Hippocampal formation (tissue), 2 donors: ENCODE measurements around the gene CEP170B.
"Not testable (repeated sequence)": the region's sequence is repeated elsewhere in the genome, so short reads cannot be mapped to it uniquely, and the experiment has no call there.

Experiments
- DNase-seq, 2 donors: peaks; one replicate each; lab custom pipeline; 2025; lab: John Stamatoyannopoulos, UW

Gene CEP170B

GRCh38 chr14:104844306-104845032 is 20.6 kb upstream of the CEP170B start:
- no peak for DNase-seq

- no peak for DNase-seq
Measured at GRCh38 chr14:104845033-104845666, 19.9 kb upstream of the CEP170B start.

GRCh38 chr14:104845834-104846441 is 19.1 kb upstream of the CEP170B start:
- no peak for DNase-seq

- no peak for DNase-seq
Measured at GRCh38 chr14:104852280-104852663, 12.8 kb upstream of the CEP170B start.

- no peak for DNase-seq
Measured at GRCh38 chr14:104855532-104856090, 9.5 kb upstream of the CEP170B start.

GRCh38 chr14:104856157-104856868 is 8.8 kb upstream of the CEP170B start:
- no peak for DNase-seq

- peak; percentile 70 to 74 for DNase-seq
Measured at GRCh38 chr14:104856869-104857860, 7.9 kb upstream of the CEP170B start.

GRCh38 chr14:104857931-104858330 is 7.1 kb upstream of the CEP170B start:
- DNase-seq, result not testable (repeated sequence)

GRCh38 chr14:104858811-104859426 is 6.1 kb upstream of the CEP170B start:
- DNase-seq, result no peak

- DNase-seq, result no peak
Measured at GRCh38 chr14:104859900-104860299, 5.2 kb upstream of the CEP170B start.

GRCh38 chr14:104860414-104860813 is 4.7 kb upstream of the CEP170B start:
- DNase-seq, result no peak

- no peak for DNase-seq
Measured at GRCh38 chr14:104863131-104863862, 1.8 kb upstream of the CEP170B start.

- DNase-seq, result no peak
Measured at GRCh38 chr14:104863923-104864266, 1.2 kb upstream of the CEP170B start.

GRCh38 chr14:104864267-104865080 is 594 bp upstream of the CEP170B start:
- no peak for DNase-seq

- DNase-seq, result no peak
Measured at GRCh38 chr14:104865631-104866441, 768 bp downstream of the CEP170B start.

- DNase-seq, result no peak
Measured at GRCh38 chr14:104866451-104867370, 1.6 kb downstream of the CEP170B start.
